ENCODE results near the gene FAM89B. TPM values are rescaled to one million over a fixed set of nuclear protein-coding genes. Genes with fewer than 3 reads are reported as not detected.
A peak's percentile ranks its signal among the peaks of the same experiment; 100 is the strongest.

FAM89B gene
- total RNA-seq, 6 donors from 2014 or later, result 27.9 to 65.8 (median 45.3) TPM

DNA sequence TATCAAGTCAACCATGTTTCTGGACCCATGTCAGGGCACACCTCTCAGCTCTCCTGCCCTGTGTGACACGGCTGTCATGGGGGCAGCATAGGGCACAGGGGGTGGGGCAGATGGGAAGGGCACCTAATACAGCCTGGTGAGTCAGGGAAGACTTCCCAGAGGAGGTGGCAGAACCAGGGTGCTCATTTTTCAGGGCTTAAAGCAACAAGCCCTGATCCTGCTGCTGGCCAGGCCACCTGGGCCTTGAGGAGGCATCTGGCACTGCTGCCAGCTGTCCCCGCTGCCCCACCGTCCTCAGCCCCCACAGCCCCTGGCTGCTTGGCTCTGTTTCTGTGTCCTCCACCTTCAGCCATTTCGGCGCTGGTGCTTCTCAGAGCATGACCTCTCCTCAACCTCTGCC is 37.3 kb downstream of the FAM89B start:
- Histone ChIP-seq H3K36me3 (peaks cover 12 to 61% (median 35%) of the 10 kb centered on the region in 4 donors), H3K4me1 (peaks cover 65 to 77% (median 70%) of the 10 kb centered on the region in 4 donors), H3K27me3 (no peaks in the 10 kb centered on the region), H3K27ac (peak overlapping the region; percentile 94 to 96 (median 95)), H3K4me3 (peak overlapping the region in 1 of 4 donors; percentile 99), H3K9me3 (no peaks in the 10 kb centered on the region)
- 64 to 85% methylated on average over 4 to 5 of the region's 5 CpGs for WGBS, 2 donors
- DNase-seq, result no peak
- no peak for ATAC-seq (ENCODE audit: low FRiP score in 2 of 2)
- TF ChIP-seq, protein P1, sequence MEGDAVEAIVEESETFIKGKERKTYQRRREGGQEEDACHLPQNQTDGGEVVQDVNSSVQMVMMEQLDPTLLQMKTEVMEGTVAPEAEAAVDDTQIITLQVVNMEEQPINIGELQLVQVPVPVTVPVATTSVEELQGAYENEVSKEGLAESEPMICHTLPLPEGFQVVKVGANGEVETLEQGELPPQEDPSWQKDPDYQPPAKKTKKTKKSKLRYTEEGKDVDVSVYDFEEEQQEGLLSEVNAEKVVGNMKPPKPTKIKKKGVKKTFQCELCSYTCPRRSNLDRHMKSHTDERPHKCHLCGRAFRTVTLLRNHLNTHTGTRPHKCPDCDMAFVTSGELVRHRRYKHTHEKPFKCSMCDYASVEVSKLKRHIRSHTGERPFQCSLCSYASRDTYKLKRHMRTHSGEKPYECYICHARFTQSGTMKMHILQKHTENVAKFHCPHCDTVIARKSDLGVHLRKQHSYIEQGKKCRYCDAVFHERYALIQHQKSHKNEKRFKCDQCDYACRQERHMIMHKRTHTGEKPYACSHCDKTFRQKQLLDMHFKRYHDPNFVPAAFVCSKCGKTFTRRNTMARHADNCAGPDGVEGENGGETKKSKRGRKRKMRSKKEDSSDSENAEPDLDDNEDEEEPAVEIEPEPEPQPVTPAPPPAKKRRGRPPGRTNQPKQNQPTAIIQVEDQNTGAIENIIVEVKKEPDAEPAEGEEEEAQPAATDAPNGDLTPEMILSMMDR (IDR thresholded peaks at IDR 0.05), result no peak

GRCh38 chr11:65610404-65610803 is 38.1 kb downstream of the FAM89B start:
- Histone ChIP-seq H3K27ac (peak overlapping the region; percentile 94 to 96 (median 95)), H3K9me3 (no peaks in the 10 kb centered on the region), H3K27me3 (no peaks in the 10 kb centered on the region), H3K4me3 (peak overlapping the region in 3 of 4 donors; percentile 94 to 100 (median 99)), H3K4me1 (peaks cover 65 to 77% (median 70%) of the 10 kb centered on the region in 4 donors), H3K36me3 (peaks cover 5 to 53% (median 27%) of the 10 kb centered on the region in 4 donors)
- ATAC-seq (ENCODE audit: low FRiP score in 2 of 2) (no peak), DNase-seq (no peak)
- TF ChIP-seq, protein P1 (IDR thresholded peaks at IDR 0.05), result no peak
- TF ChIP-seq EP300 (IDR thresholded peaks at IDR 0.05) (no peak), POLR2AphosphoS5 (IDR thresholded peaks at IDR 0.05) (no peak), POLR2A (IDR thresholded peaks at IDR 0.05) (no peak)
- 41 to 54% methylated on average over 6 of the region's 6 CpGs for WGBS, 2 donors

GRCh38 chr11:65611028-65611757 is 38.9 kb downstream of the FAM89B start:
- 40 to 42% methylated on average over 9 to 10 of the region's 10 CpGs for WGBS, 2 donors
- peak in 1 of 2 donors; percentile 80 for DNase-seq
- Histone ChIP-seq H3K27me3 (no peaks in the 10 kb centered on the region), H3K4me3 (peak overlapping the region; percentile 15 to 100 (median 96)), H3K4me1 (peaks cover 60 to 73% (median 69%) of the 10 kb centered on the region in 4 donors), H3K36me3 (peaks cover 0 to 45% (median 22%) of the 10 kb centered on the region in 4 donors), H3K9me3 (no peaks in the 10 kb centered on the region), H3K27ac (peak overlapping the region; percentile 94 to 96 (median 95))
- peak; percentile 42 to 62 for TF ChIP-seq POLR2AphosphoS5 (IDR thresholded peaks at IDR 0.05)
- no peak for TF ChIP-seq POLR2A (IDR thresholded peaks at IDR 0.05)
- no peak for ATAC-seq (ENCODE audit: low FRiP score in 2 of 2)

GRCh38 chr11:65611758-65612603 is 39.6 kb downstream of the FAM89B start:
- H3K27me3 ChIP-seq, result no peaks in the 10 kb centered on the region
- peak overlapping the region; percentile 94 to 96 (median 95) for H3K27ac ChIP-seq
- H3K4me1 ChIP-seq, result peaks cover 63 to 75% (median 71%) of the 10 kb centered on the region in 4 donors
- ATAC-seq (ENCODE audit: low FRiP score in 2 of 2), result no peak
- no peaks in the 10 kb centered on the region for H3K9me3 ChIP-seq
- H3K4me3 ChIP-seq, result peak overlapping the region; percentile 13 to 100 (median 96)
- DNase-seq, result no peak
- peaks cover 0 to 37% (median 20%) of the 10 kb centered on the region in 4 donors for H3K36me3 ChIP-seq
- 51 to 52% methylated on average over 9 to 12 of the region's 12 CpGs for WGBS, 2 donors
- TF ChIP-seq, protein P1 (IDR thresholded peaks at IDR 0.05), result no peak
- TF ChIP-seq POLR2AphosphoS5 (IDR thresholded peaks at IDR 0.05) (no peak), POLR2A (IDR thresholded peaks at IDR 0.05) (no peak), EP300 (IDR thresholded peaks at IDR 0.05) (no peak)

GRCh38 chr11:65612691-65613090 is 40.4 kb downstream of the FAM89B start:
- no peak for DNase-seq
- H3K27me3 ChIP-seq, result no peaks in the 10 kb centered on the region
- H3K9me3 ChIP-seq, result no peaks in the 10 kb centered on the region
- peak overlapping the region; percentile 64 to 100 (median 96) for H3K4me3 ChIP-seq
- H3K27ac ChIP-seq, result peak overlapping the region; percentile 94 to 96 (median 95)
- peaks cover 3 to 39% (median 20%) of the 10 kb centered on the region in 4 donors for H3K36me3 ChIP-seq
- ATAC-seq (ENCODE audit: low FRiP score in 2 of 2), result no peak
- 20 to 35% methylated on average over 2 to 7 of the region's 7 CpGs for WGBS, 2 donors
- H3K4me1 ChIP-seq, result peaks cover 61 to 75% (median 71%) of the 10 kb centered on the region in 4 donors
- TF ChIP-seq EP300 (IDR thresholded peaks at IDR 0.05), result no peak
- TF ChIP-seq, protein P1 (IDR thresholded peaks at IDR 0.05), result no peak
